ENCODE measurements around the gene MACROD2.

- TF ChIP-seq CTCF (IDR thresholded peaks at IDR 0.05): no peak
- no peak for TF ChIP-seq POLR2A (IDR thresholded peaks at IDR 0.05)
- no peak for TF ChIP-seq POLR2AphosphoS5 (IDR thresholded peaks at IDR 0.05)
These were observed 1927.2 kb downstream of the MACROD2 start for GRCh38 chr20:15922556-15922955.
